ENCODE data around the gene SSMEM1. TPM values are rescaled to one million over a fixed set of nuclear protein-coding genes. Genes with fewer than 3 reads are reported as not detected.
"Not testable (repeated sequence)": the region's sequence is repeated elsewhere in the genome, so short reads cannot be mapped to it uniquely, and the experiment has no call there.

SSMEM1 gene
- total and polyA plus RNA-seq, 4 experiments from 2014 or later: not detected

DNA sequence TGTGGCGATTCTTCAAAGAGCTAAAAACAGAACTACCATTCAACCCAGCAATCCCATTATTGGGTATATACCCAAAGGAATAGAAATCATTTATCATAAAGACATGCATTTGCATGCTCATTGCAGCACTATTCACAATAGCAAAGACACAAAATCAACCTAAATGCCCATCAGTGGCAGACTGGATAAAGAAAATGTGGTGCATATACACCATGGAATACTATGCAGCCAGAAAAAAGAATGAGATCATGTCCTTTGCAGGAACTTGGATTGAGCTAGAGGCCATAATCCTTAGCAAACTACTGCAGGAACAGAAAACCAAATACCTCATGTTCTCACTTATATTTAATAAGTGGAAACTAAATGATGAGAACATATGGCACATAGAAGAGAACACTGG lies 38.8 kb downstream of the SSMEM1 start:
- not testable (repeated sequence) for H3K4me3 ChIP-seq (ENCODE audit: low read length in 2 of 2)

GRCh38 chr7:130248842-130249241 lies 41.2 kb downstream of the SSMEM1 start:
- intact Hi-C loops (cut with micrococcal nuclease): loop anchor here (10.0 kb wide), 2 partner anchors 246 to 316 kb away; partner anchors contain the start of gene MEST
- H3K36me3 ChIP-seq (ENCODE audit: insufficient read depth, low read length); H3K4me3 Mint-ChIP-seq; CTCF ChIA-PET (ENCODE audit: partially characterized antibody); DNase-seq; H3K36me3 Mint-ChIP-seq; H3K9me3 ChIP-seq (ENCODE audit: control insufficient read depth in 1 of 2, low read length in 2 of 2); POLR2A ChIA-PET (ENCODE audit: partially characterized antibody); H3K27ac Mint-ChIP-seq; H3K27ac ChIP-seq (ENCODE audit: low read depth, low read length); H3K4me1 Mint-ChIP-seq; H3K27me3 ChIP-seq (ENCODE audit: insufficient read depth, low read length); H3K4me1 ChIP-seq (ENCODE audit: insufficient read depth, low read length); H3K4me3 ChIP-seq (ENCODE audit: low read length in 2 of 2): not testable (repeated sequence)
- Mint-ChIP-seq H3K27me3 (peaks cover 5 to 11% of the 10 kb centered on the region in 2 donors), H3K9me3 (peaks cover 0 to 17% (median 8%) of the 10 kb centered on the region in 8 donors)

More for the DNA sequence above, 38.8 kb downstream of the SSMEM1 start:
- intact Hi-C loops (cut with micrococcal nuclease): loop anchor here (10.0 kb wide), 2 partner anchors 248 to 318 kb away; partner anchors contain the start of gene MEST
- H3K27ac Mint-ChIP-seq; H3K4me3 Mint-ChIP-seq; H3K27me3 ChIP-seq (ENCODE audit: insufficient read depth, low read length); H3K4me1 ChIP-seq (ENCODE audit: insufficient read depth, low read length); CTCF ChIA-PET (ENCODE audit: partially characterized antibody); DNase-seq; H3K36me3 Mint-ChIP-seq; H3K9me3 ChIP-seq (ENCODE audit: control insufficient read depth in 1 of 2, low read length in 2 of 2); H3K4me1 Mint-ChIP-seq; POLR2A ChIA-PET (ENCODE audit: partially characterized antibody); H3K27ac ChIP-seq (ENCODE audit: low read depth, low read length); H3K36me3 ChIP-seq (ENCODE audit: insufficient read depth, low read length): not testable (repeated sequence)
- H3K9me3 Mint-ChIP-seq: peaks cover 0 to 10% (median 5%) of the 10 kb centered on the region in 8 donors
- peaks cover 6 to 11% of the 10 kb centered on the region in 2 donors for H3K27me3 Mint-ChIP-seq

- H3K36me3 ChIP-seq (ENCODE audit: insufficient read depth, low read length); H3K4me3 Mint-ChIP-seq; H3K27me3 ChIP-seq (ENCODE audit: insufficient read depth, low read length); H3K4me1 Mint-ChIP-seq; H3K4me3 ChIP-seq (ENCODE audit: low read length in 2 of 2); H3K36me3 Mint-ChIP-seq; H3K27ac ChIP-seq (ENCODE audit: low read depth, low read length); CTCF ChIA-PET (ENCODE audit: partially characterized antibody); H3K9me3 ChIP-seq (ENCODE audit: control insufficient read depth in 1 of 2, low read length in 2 of 2); H3K4me1 ChIP-seq (ENCODE audit: insufficient read depth, low read length); DNase-seq; POLR2A ChIA-PET (ENCODE audit: partially characterized antibody); H3K27ac Mint-ChIP-seq: not testable (repeated sequence)
- intact Hi-C loops (cut with micrococcal nuclease): loop anchor here (10.0 kb wide), 2 partner anchors 245 to 315 kb away; partner anchors contain the start of gene MEST
- H3K27me3 Mint-ChIP-seq: peaks cover 5 to 11% of the 10 kb centered on the region in 2 donors
- H3K9me3 Mint-ChIP-seq: peaks cover 0 to 20% (median 8%) of the 10 kb centered on the region in 8 donors
Measured at GRCh38 chr7:130249626-130250025, 42.0 kb downstream of the SSMEM1 start.

DNA sequence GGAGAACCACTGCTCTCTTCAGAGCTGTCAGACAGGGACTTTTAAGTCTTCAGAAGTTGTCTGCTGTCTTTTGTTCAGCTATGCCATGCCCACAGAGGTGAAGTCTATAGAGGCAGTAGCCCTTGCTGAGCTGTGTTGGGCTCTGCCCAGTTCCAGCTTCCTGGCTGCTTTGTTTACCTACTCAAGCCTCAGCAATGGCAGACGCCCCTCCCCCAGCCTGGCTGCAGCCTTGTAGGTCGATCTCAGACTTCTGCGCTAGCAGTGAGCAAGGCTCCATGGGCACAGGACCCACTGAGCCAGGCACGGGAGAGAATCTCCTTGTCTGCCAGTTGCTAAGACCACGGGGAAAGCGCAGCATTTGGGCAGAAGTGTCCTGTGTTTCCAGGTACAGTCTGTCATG lies 46.9 kb downstream of the SSMEM1 start:
- H3K4me1 Mint-ChIP-seq: no peaks in the 10 kb centered on the region
- H3K27me3 ChIP-seq (ENCODE audit: insufficient read depth, low read length): no peaks in the 10 kb centered on the region
- H3K9me3 ChIP-seq (ENCODE audit: control insufficient read depth in 1 of 2, low read length in 2 of 2): no peaks in the 10 kb centered on the region
- H3K4me3 Mint-ChIP-seq: no peak overlapping the region
- H3K9me3 Mint-ChIP-seq: peaks cover 0 to 52% (median 20%) of the 10 kb centered on the region in 8 donors
- H3K36me3 ChIP-seq (ENCODE audit: insufficient read depth, low read length): no peaks in the 10 kb centered on the region
- no peak overlapping the region for H3K27ac ChIP-seq (ENCODE audit: low read depth, low read length)
- no peaks in the 10 kb centered on the region for H3K4me1 ChIP-seq (ENCODE audit: insufficient read depth, low read length)
- DNase-seq: no peak
- peaks cover 4 to 9% of the 10 kb centered on the region in 2 donors for H3K27me3 Mint-ChIP-seq
- no peak overlapping the region for H3K4me3 ChIP-seq (ENCODE audit: low read length in 2 of 2)
- no peak overlapping the region for H3K27ac Mint-ChIP-seq
- intact Hi-C loops (cut with micrococcal nuclease): no loop called here
- CTCF ChIA-PET (ENCODE audit: partially characterized antibody): no interaction called here
- POLR2A ChIA-PET (ENCODE audit: partially characterized antibody): no interaction called here
- no peaks in the 10 kb centered on the region for H3K36me3 Mint-ChIP-seq

- H3K27ac ChIP-seq (ENCODE audit: low read depth, low read length): no peak overlapping the region
- POLR2A ChIA-PET (ENCODE audit: partially characterized antibody): no interaction called here
Measured at GRCh38 chr7:130256704-130257103, 49.0 kb downstream of the SSMEM1 start.

GRCh38 chr7:130258494-130259078 lies 50.9 kb downstream of the SSMEM1 start:
- Histone ChIP-seq H3K27ac (ENCODE audit: low read depth, low read length) (no peak overlapping the region), H3K27me3 (ENCODE audit: insufficient read depth, low read length) (no peaks in the 10 kb centered on the region), H3K4me3 (ENCODE audit: low read length in 2 of 2) (no peak overlapping the region), H3K36me3 (ENCODE audit: insufficient read depth, low read length) (no peaks in the 10 kb centered on the region), H3K9me3 (ENCODE audit: control insufficient read depth in 1 of 2, low read length in 2 of 2) (no peaks in the 10 kb centered on the region), H3K4me1 (ENCODE audit: insufficient read depth, low read length) (no peaks in the 10 kb centered on the region)
- Mint-ChIP-seq H3K27me3 (peaks cover 4 to 6% of the 10 kb centered on the region in 2 donors), H3K27ac (no peak overlapping the region), H3K9me3 (peaks cover 0 to 60% (median 24%) of the 10 kb centered on the region in 8 donors), H3K4me1 (no peaks in the 10 kb centered on the region), H3K36me3 (no peaks in the 10 kb centered on the region), H3K4me3 (no peak overlapping the region)
- DNase-seq: no peak
- ChIA-PET CTCF (ENCODE audit: partially characterized antibody) (no interaction called here), POLR2A (ENCODE audit: partially characterized antibody) (no interaction called here)
- intact Hi-C loops (cut with micrococcal nuclease): no loop called here

More at GRCh38 chr7:130256704-130257103, 49.0 kb downstream of the SSMEM1 start:
- Mint-ChIP-seq H3K27ac (peak overlapping the region in 1 of 7 donors; percentile 13), H3K36me3 (no peaks in the 10 kb centered on the region), H3K27me3 (peaks cover 4 to 7% of the 10 kb centered on the region in 2 donors), H3K4me1 (no peaks in the 10 kb centered on the region), H3K9me3 (peaks cover 0 to 63% (median 26%) of the 10 kb centered on the region in 8 donors), H3K4me3 (no peak overlapping the region)
- intact Hi-C loops (cut with micrococcal nuclease): no loop called here
- Histone ChIP-seq H3K27me3 (ENCODE audit: insufficient read depth, low read length) (no peaks in the 10 kb centered on the region), H3K4me3 (ENCODE audit: low read length in 2 of 2) (no peak overlapping the region), H3K4me1 (ENCODE audit: insufficient read depth, low read length) (no peaks in the 10 kb centered on the region), H3K36me3 (ENCODE audit: insufficient read depth, low read length) (no peaks in the 10 kb centered on the region), H3K9me3 (ENCODE audit: control insufficient read depth in 1 of 2, low read length in 2 of 2) (no peaks in the 10 kb centered on the region)
- CTCF ChIA-PET (ENCODE audit: partially characterized antibody): interaction anchor here (0.7 kb wide), 1 partner anchor 30 kb away, joined by 3 read pairs; no protein-coding TSS in a partner anchor
- no peak for DNase-seq

DNA sequence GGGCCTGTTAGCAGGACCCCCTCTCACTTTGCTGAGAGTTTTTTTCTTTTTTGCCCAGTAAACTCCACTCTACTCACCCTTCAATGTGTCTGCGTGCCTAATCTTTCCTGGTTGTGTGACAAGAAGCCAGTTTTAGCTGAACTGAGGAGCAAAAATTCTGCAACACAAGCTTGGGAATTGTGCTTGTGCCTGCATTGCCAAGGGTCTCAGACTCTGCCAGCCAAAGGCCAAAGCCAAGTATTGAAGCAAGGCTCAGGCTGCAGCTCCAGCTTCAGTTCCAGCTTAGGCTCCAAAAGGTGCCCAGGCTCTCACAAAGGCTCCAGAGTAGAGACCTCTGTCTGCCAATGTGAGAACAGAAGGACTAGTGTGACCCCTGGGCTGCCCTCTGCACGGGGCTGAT lies 54.8 kb downstream of the SSMEM1 start:
- no peak overlapping the region for H3K27ac Mint-ChIP-seq
- no peak overlapping the region for H3K27ac ChIP-seq (ENCODE audit: low read depth, low read length)
- peaks cover 0 to 38% (median 18%) of the 10 kb centered on the region in 8 donors for H3K9me3 Mint-ChIP-seq
- H3K27me3 ChIP-seq (ENCODE audit: insufficient read depth, low read length): no peaks in the 10 kb centered on the region
- H3K4me1 Mint-ChIP-seq: no peaks in the 10 kb centered on the region
- no peaks in the 10 kb centered on the region for H3K9me3 ChIP-seq (ENCODE audit: control insufficient read depth in 1 of 2, low read length in 2 of 2)
- intact Hi-C loops (cut with micrococcal nuclease): no loop called here
- no peaks in the 10 kb centered on the region for H3K36me3 Mint-ChIP-seq
- DNase-seq: no peak
- ChIA-PET CTCF (ENCODE audit: partially characterized antibody) (no interaction called here), POLR2A (ENCODE audit: partially characterized antibody) (no interaction called here)
- no peaks in the 10 kb centered on the region for H3K36me3 ChIP-seq (ENCODE audit: insufficient read depth, low read length)
- no peaks in the 10 kb centered on the region for H3K4me1 ChIP-seq (ENCODE audit: insufficient read depth, low read length)
- peaks cover 2 to 6% of the 10 kb centered on the region in 2 donors for H3K27me3 Mint-ChIP-seq
- H3K4me3 Mint-ChIP-seq: no peak overlapping the region
- H3K4me3 ChIP-seq (ENCODE audit: low read length in 2 of 2): no peak overlapping the region

All from CD4-positive, alpha-beta memory T cell (primary cell).